Naive thymus-derived CD8-positive, alpha-beta T cell (primary cell): Measurements from ENCODE around the gene PRPF31. TPM values are rescaled to one million over a fixed set of nuclear protein-coding genes. Genes with fewer than 3 reads are reported as not detected.
A peak's percentile ranks its signal among the peaks of the same experiment; 100 is the strongest.
"Not testable (repeated sequence)": the region's sequence is repeated elsewhere in the genome, so short reads cannot be mapped to it uniquely, and the experiment has no call there.

ENCODE experiments used
- ATAC-seq, 2 donors: fragments of 150-1000 bp; cut with Tn5 transposase in 1 of 2; sonication (Bioruptor Pico), chemical (Tn5 transposase) in 1 of 2; 1 replicate in 1 of 2; 2 replicates in 1 of 2; pipeline ENCODE4 v1.10.0; 2021; ENCODE audit warnings: mild to moderate bottlenecking in 2 of 2, moderate library complexity in 2 of 2
- POLR2A ChIA-PET: fragments of 350-600 bp; sonication (Branson Sonifier 250); formaldehyde crosslinking; loops from one replicate; lab custom pipeline; 2021; ENCODE audit warnings: antibody characterized with exemption; lab: Charles Lee
- DNase-seq, 10 donors: peaks; one replicate each; pipeline versions ENCODE4 v3.0.0 to v3.0.0-alpha.2; 2020 to 2022
- H3K27ac Mint-ChIP-seq, 10 donors: one replicate each; pipeline ENCODE4 v1.8.0; 2020 to 2022; ENCODE audit warnings: mild to moderate bottlenecking in 10 of 10, mixed read lengths in 10 of 10, moderate library complexity in 4 of 10, inconsistent platforms in 1 of 10
- H3K27me3 Mint-ChIP-seq, 5 donors: one replicate each; pipeline ENCODE4 v1.8.0; 2021 to 2022; ENCODE audit warnings: mixed read lengths in 5 of 5
- H3K36me3 Mint-ChIP-seq, 3 donors: one replicate each; pipeline ENCODE4 v1.8.0; 2020 to 2022; ENCODE audit warnings: mixed read lengths in 3 of 3, mild to moderate bottlenecking in 2 of 3, inconsistent platforms in 1 of 3
- H3K4me1 Mint-ChIP-seq, 4 donors: one replicate each; pipeline ENCODE4 v1.8.0; 2021 to 2022; ENCODE audit warnings: mixed read lengths in 4 of 4
- H3K4me3 Mint-ChIP-seq, 10 donors: one replicate each; pipeline ENCODE4 v1.8.0; 2020 to 2022; ENCODE audit warnings: mild to moderate bottlenecking in 10 of 10, mixed read lengths in 10 of 10, moderate library complexity in 6 of 10, inconsistent platforms in 1 of 10
- H3K9me3 Mint-ChIP-seq, 9 donors: one replicate each; pipeline ENCODE4 v1.8.0; 2020 to 2022; ENCODE audit warnings: mixed read lengths in 9 of 9, mild to moderate bottlenecking in 3 of 9, inconsistent platforms in 1 of 9, moderate library complexity in 1 of 9
- polyA plus RNA-seq, 3 donors: library from polyadenylated mRNA; unstranded; fragments of 300-500 nt; fragmentation: Illumina TruSeq; gene quantifications; one replicate each; pipeline ENCODE4 v1.2.3, GENCODE V29; 2021
- total RNA-seq, 8 experiments: library from RNA in 2 of 8; stranded (reverse) in 2 of 8; gene quantifications; one replicate each; pipeline ENCODE4 v1.2.3 and lab custom pipeline; 2021 to 2026

PRPF31 gene, protein sequence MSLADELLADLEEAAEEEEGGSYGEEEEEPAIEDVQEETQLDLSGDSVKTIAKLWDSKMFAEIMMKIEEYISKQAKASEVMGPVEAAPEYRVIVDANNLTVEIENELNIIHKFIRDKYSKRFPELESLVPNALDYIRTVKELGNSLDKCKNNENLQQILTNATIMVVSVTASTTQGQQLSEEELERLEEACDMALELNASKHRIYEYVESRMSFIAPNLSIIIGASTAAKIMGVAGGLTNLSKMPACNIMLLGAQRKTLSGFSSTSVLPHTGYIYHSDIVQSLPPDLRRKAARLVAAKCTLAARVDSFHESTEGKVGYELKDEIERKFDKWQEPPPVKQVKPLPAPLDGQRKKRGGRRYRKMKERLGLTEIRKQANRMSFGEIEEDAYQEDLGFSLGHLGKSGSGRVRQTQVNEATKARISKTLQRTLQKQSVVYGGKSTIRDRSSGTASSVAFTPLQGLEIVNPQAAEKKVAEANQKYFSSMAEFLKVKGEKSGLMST
- 10 to 100 TPM; 76.4 to 86.8 TPM for total RNA-seq
- polyA plus RNA-seq: 10 to 100 TPM; 64.0 to 82.4 (median 80.8) TPM
- total RNA-seq (lab: John Stamatoyannopoulos, UW): 56.4 to 148 (median 77.1) reads per million in 6 experiments

DNA sequence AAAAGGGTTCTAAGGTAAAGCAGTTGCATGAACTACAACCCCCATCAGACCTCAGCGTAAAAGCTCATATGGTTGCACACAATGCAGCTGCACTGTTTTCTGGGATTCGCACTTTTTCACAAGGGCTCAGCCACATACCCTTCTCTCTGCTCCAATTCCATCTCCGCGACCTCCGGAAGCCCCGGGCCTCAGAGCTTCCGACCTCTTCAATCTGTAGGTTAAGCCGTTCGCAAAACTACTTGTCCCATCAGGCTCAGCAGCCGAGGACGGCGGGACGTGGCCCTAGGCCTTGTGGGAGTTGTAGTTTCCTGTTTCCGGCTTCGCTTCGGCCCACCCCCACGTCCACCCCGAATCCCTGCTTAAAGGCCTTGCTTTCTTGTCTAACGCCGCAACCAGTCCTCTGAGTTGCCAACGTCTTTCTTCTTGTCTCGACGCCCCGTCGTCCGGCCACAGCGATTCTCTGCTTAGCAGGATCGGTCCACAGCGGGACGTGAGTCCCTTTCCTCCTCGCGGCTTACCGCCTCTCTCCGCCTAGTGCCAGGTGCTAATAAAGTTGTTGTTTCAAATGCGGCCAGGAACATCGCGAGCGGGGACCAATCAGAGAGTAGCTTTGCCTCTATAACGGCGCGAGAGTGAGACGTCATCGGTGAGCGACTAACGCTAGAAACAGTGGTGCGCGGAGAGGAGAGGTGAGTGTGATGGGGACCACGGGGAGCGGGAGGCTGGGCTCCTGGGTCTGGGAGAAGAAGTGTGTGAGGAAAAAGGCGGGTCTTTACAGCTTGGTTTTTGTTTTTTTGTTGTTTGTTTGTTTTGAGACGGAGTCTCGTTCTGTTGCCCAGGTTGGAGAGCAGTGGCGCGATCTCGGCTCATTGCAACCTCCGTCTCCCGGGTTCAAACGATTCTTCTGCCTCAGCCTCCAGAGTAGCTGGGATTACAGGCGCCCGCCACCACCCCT is at the start of gene PRPF31, which contains the start of gene TFPT:
TSS of gene PRPF31 (plus strand) at position 646 of the 955 bp plus-strand sequence. CDS start 2,525 bp downstream, outside the sequence.
TSS of gene TFPT (minus strand) at position 549 of the 955 bp plus-strand sequence. CDS start at position 161, 388 bp downstream.
- peaks cover 0 to 40% (median 8%) of the 10 kb centered on the region in 3 donors for H3K36me3 Mint-ChIP-seq

DNA sequence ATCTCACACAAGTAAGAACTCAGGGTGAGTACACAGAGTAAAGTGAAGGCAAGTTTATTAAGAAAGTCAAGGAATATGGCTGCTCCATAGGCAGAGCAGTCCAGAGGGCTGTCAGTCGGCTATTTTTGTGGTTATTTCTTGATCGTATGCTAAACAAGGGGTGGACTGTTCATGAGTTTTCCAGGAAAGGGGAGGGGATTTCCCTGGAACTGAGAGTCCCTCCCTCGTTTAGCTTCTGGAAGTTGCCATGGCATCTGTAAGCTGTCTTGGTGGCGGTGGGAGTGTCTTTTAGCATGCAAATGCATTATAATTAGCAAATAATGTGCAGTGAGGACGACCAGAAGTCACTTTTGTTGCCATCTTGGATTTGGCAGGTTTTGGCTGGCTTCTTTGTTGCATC is 46.1 kb upstream of the PRPF31 start:
- DNase-seq (no peak), ATAC-seq (no peak)
- Mint-ChIP-seq H3K27me3 (peaks cover 6 to 29% (median 19%) of the 10 kb centered on the region in 5 donors), H3K9me3 (peaks cover 0 to 7% (median 0%) of the 10 kb centered on the region in 9 donors), H3K27ac (no peak overlapping the region), H3K4me1 (no peaks in the 10 kb centered on the region), H3K36me3 (no peaks in the 10 kb centered on the region), H3K4me3 (no peak overlapping the region)
- POLR2A ChIA-PET: no interaction called here

More for the DNA sequence above, at the start of gene PRPF31, which contains the start of gene TFPT:
- Mint-ChIP-seq H3K9me3 (no peaks in the 10 kb centered on the region), H3K4me3 (peak within 1 kb of the TSS; percentile 87 to 98 (median 93)), H3K27ac (peak within 1 kb of the TSS; percentile 89 to 99 (median 95)), H3K27me3 (peaks cover 0 to 4% (median 0%) of the 10 kb centered on the region in 5 donors), H3K4me1 (peaks cover 16 to 50% (median 36%) of the 10 kb centered on the region in 4 donors)
- POLR2A ChIA-PET: interaction anchor here (0.6 to 4.1 kb wide), 19 partner anchors 8 to 1013 kb away, joined by 3 to 86 read pairs (median 4); partner anchors contain the start of genes CNOT3, LENG1, LENG8 and LENG9
- DNase-seq: peak; percentile 79 to 100 (median 96)
- peak; percentile 87 to 89 for ATAC-seq

DNA sequence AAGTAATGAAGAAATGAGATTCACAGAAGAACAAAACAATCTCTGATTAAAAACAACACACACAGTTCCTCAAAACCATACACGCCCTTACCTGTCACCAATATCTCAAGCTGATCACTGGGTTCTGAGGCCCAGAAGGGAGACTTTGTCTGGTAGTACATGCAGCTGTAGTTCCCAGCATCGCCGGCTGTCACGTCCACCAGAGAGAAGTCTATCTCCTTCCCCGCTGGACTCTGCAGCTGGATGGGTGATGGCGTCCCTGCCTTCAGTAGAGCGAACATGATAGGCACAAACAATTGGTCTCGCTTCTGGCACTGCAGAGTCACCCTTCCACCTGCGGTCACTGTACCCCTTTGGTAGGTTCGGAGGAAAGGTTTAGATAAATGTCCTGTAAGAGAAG is 41.7 kb upstream of the PRPF31 start:
- DNase-seq (no peak), ATAC-seq (no peak)
- H3K4me3 Mint-ChIP-seq: no peak overlapping the region
- no peaks in the 10 kb centered on the region for H3K4me1 Mint-ChIP-seq
- H3K9me3 Mint-ChIP-seq: peaks cover 0 to 3% (median 0%) of the 10 kb centered on the region in 9 donors
- H3K27ac Mint-ChIP-seq: no peak overlapping the region
- H3K36me3 Mint-ChIP-seq: no peaks in the 10 kb centered on the region
- peaks cover 0 to 15% (median 10%) of the 10 kb centered on the region in 5 donors for H3K27me3 Mint-ChIP-seq
- POLR2A ChIA-PET: no interaction called here

GRCh38 chr19:54074851-54075250 is 40.7 kb upstream of the PRPF31 start:
- Mint-ChIP-seq H3K36me3 (no peaks in the 10 kb centered on the region), H3K27ac (no peak overlapping the region), H3K4me3 (no peak overlapping the region), H3K4me1 (no peaks in the 10 kb centered on the region), H3K9me3 (peaks cover 0 to 5% (median 0%) of the 10 kb centered on the region in 9 donors), H3K27me3 (peaks cover 0 to 13% (median 11%) of the 10 kb centered on the region in 5 donors)
- DNase-seq (no peak), ATAC-seq (no peak)
- POLR2A ChIA-PET: no interaction called here

DNA sequence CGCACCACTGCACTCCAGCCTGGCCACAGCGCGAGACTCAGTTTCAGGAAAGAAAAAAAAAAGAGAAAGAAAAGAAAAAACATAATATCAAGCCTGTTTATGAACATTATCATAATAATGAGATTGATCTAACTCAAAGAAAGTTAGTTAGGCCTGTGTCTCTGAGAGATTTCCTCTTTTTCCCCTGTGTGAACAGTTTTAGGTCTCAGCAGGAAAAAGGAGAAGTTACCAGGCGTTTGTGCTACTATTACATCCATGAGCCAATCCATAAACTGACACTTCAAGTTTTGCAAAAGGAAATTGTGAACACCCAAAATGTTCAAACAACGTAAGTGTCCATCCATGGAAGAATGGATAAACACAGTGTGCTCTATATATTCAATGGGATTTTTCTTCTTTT is 38.2 kb upstream of the PRPF31 start:
- Mint-ChIP-seq H3K27me3 (peaks cover 0 to 15% (median 6%) of the 10 kb centered on the region in 5 donors), H3K9me3 (peaks cover 0 to 27% (median 5%) of the 10 kb centered on the region in 9 donors), H3K4me3 (no peak overlapping the region), H3K4me1 (no peaks in the 10 kb centered on the region), H3K36me3 (peaks cover 0 to 6% (median 0%) of the 10 kb centered on the region in 3 donors), H3K27ac (no peak overlapping the region)
- DNase-seq (no peak), ATAC-seq (no peak)
- POLR2A ChIA-PET: no interaction called here

DNA sequence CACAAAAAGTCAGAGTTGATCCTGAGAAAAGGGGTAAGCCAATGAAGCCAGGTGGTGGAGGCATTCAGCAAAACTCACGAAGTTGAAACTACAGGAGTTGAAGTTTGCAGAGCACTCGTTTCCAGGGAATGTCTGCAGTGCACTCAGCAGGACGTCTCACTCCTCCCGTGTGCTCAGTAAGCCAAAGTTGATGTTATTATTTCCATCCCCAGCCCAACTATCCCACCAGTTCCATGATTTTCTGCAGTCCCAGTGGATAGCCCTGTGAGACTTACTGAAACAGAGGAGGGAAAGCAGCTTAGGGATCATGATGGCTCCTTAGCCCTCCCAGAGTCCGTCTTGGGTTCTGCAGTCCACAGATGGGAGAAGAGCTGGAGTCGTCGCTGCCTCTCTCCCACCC is 34.5 kb upstream of the PRPF31 start, which contains the start of gene TARM1:
TSS of gene TARM1 (minus strand) at position 334 of the 400 bp plus-strand sequence. CDS start at position 309, 25 bp downstream.
- ATAC-seq (no peak), DNase-seq (no peak)
- Mint-ChIP-seq H3K4me3 (no peak within 1 kb of the TSS), H3K36me3 (peaks cover 0 to 16% (median 0%) of the 10 kb centered on the region in 3 donors), H3K4me1 (no peaks in the 10 kb centered on the region), H3K27me3 (peaks cover 3 to 15% (median 6%) of the 10 kb centered on the region in 5 donors), H3K9me3 (peaks cover 0 to 42% (median 9%) of the 10 kb centered on the region in 9 donors), H3K27ac (no peak within 1 kb of the TSS)
- POLR2A ChIA-PET: no interaction called here

- Mint-ChIP-seq H3K9me3 (peaks cover 0 to 42% (median 8%) of the 10 kb centered on the region in 9 donors), H3K27ac (no peak overlapping the region), H3K4me3 (no peak overlapping the region), H3K36me3 (peaks cover 0 to 16% (median 0%) of the 10 kb centered on the region in 3 donors), H3K4me1 (no peaks in the 10 kb centered on the region), H3K27me3 (peaks cover 0 to 17% (median 5%) of the 10 kb centered on the region in 5 donors)
- ATAC-seq (no peak), DNase-seq (no peak)
- POLR2A ChIA-PET: no interaction called here
These were observed 31.1 kb upstream of the PRPF31 start for GRCh38 chr19:54084410-54084809.

GRCh38 chr19:54094426-54095000 is 21.0 kb upstream of the PRPF31 start:
- POLR2A ChIA-PET: interaction anchor here (0.6 kb wide), 2 partner anchors 17 to 76 kb away, joined by 3 to 4 read pairs; no protein-coding TSS in a partner anchor
- peaks cover 0 to 6% (median 0%) of the 10 kb centered on the region in 3 donors for H3K36me3 Mint-ChIP-seq
- H3K4me3 Mint-ChIP-seq: peak overlapping the region in 8 of 10 donors; percentile 14 to 69 (median 30)
- peak overlapping the region in 2 of 10 donors; percentile 25 to 35 for H3K27ac Mint-ChIP-seq
- ATAC-seq (no peak), DNase-seq (no peak)
- H3K27me3 Mint-ChIP-seq: peaks cover 12 to 40% (median 23%) of the 10 kb centered on the region in 5 donors
- no peaks in the 10 kb centered on the region for H3K9me3 Mint-ChIP-seq
- H3K4me1 Mint-ChIP-seq: peaks cover 6 to 19% (median 12%) of the 10 kb centered on the region in 4 donors

- Mint-ChIP-seq H3K36me3 (peaks cover 0 to 6% (median 0%) of the 10 kb centered on the region in 3 donors), H3K9me3 (no peaks in the 10 kb centered on the region), H3K27me3 (peaks cover 12 to 38% (median 23%) of the 10 kb centered on the region in 5 donors), H3K4me1 (peaks cover 6 to 19% (median 12%) of the 10 kb centered on the region in 4 donors), H3K27ac (peak overlapping the region in 1 of 10 donors; percentile 56), H3K4me3 (peak overlapping the region in 7 of 10 donors; percentile 11 to 84 (median 33))
- DNase-seq: no peak
- ATAC-seq: no peak
- POLR2A ChIA-PET: interaction anchor here (0.6 to 1.4 kb wide), 5 partner anchors 16 to 229 kb away, joined by 3 to 4 read pairs (median 3); partner anchors contain the start of genes CNOT3, PRPF31 and TFPT
These were observed 20.3 kb upstream of the PRPF31 start for GRCh38 chr19:54095136-54095858.

DNA sequence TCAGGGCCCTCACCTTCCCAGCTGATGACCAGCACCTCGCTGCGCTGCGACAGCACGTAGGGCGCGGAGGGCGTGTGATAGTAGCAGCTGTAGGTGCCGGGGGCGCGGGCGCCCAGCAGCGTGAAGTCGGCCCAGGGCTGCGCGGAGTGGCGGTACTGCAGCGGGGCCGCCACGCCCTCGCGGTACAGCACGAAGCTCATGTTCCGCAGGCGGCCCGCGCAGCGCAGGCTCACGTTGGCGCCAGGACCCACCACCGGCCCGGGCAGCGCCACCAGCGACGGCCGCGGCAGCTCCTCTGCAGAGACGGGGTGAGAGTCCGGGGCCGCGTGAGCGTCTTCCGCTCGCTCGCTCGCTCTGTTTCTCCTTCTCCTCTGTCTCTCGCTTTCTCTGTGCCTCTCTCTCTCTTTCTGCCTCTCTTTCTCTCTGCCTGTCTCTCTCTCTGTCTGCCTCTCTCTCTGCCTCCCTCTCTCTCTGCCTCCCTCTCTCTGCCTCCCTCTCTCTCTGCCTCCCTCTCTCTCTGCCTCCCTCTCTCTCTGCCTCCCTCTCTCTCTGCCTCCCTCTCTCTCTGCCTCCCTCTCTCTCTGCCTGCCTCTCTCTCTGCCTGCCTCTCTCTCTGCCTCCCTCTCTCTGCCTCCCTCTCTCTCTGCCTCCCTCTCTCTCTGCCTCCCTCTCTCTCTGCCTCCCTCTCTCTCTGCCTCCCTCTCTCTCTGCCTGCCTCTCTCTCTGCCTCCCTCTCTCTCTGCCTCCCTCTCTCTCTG is 19.5 kb upstream of the PRPF31 start:
- ATAC-seq: peak; percentile 88 to 96
- H3K9me3 Mint-ChIP-seq, H3K36me3 Mint-ChIP-seq: not testable (repeated sequence)
- peak overlapping the region in 8 of 10 donors; percentile 35 to 94 (median 80) for H3K27ac Mint-ChIP-seq
- DNase-seq: peak in 7 of 10 donors; percentile 35 to 53 (median 43)
- H3K27me3 Mint-ChIP-seq: peaks cover 12 to 32% (median 23%) of the 10 kb centered on the region in 5 donors
- H3K4me3 Mint-ChIP-seq: peak overlapping the region; percentile 56 to 85 (median 81)
- peaks cover 6 to 20% (median 13%) of the 10 kb centered on the region in 4 donors for H3K4me1 Mint-ChIP-seq
- POLR2A ChIA-PET: interaction anchor here (0.7 to 1.6 kb wide), 4 partner anchors 20 to 229 kb away, joined by 3 to 4 read pairs (median 3); partner anchors contain the start of genes CNOT3, PRPF31 and TFPT
